ENCODE results near the gene FTH1.

Gene FTH1

GRCh38 chr11:61916737-61917333, 50.6 kb downstream of the FTH1 start:
- TF ChIP-seq, protein P1, sequence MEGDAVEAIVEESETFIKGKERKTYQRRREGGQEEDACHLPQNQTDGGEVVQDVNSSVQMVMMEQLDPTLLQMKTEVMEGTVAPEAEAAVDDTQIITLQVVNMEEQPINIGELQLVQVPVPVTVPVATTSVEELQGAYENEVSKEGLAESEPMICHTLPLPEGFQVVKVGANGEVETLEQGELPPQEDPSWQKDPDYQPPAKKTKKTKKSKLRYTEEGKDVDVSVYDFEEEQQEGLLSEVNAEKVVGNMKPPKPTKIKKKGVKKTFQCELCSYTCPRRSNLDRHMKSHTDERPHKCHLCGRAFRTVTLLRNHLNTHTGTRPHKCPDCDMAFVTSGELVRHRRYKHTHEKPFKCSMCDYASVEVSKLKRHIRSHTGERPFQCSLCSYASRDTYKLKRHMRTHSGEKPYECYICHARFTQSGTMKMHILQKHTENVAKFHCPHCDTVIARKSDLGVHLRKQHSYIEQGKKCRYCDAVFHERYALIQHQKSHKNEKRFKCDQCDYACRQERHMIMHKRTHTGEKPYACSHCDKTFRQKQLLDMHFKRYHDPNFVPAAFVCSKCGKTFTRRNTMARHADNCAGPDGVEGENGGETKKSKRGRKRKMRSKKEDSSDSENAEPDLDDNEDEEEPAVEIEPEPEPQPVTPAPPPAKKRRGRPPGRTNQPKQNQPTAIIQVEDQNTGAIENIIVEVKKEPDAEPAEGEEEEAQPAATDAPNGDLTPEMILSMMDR (IDR thresholded peaks at IDR 0.05; ENCODE audit: low read depth, low read length) = no peak
- DNase-seq (ENCODE audit: extremely low read depth, low read depth) = no peak

DNA sequence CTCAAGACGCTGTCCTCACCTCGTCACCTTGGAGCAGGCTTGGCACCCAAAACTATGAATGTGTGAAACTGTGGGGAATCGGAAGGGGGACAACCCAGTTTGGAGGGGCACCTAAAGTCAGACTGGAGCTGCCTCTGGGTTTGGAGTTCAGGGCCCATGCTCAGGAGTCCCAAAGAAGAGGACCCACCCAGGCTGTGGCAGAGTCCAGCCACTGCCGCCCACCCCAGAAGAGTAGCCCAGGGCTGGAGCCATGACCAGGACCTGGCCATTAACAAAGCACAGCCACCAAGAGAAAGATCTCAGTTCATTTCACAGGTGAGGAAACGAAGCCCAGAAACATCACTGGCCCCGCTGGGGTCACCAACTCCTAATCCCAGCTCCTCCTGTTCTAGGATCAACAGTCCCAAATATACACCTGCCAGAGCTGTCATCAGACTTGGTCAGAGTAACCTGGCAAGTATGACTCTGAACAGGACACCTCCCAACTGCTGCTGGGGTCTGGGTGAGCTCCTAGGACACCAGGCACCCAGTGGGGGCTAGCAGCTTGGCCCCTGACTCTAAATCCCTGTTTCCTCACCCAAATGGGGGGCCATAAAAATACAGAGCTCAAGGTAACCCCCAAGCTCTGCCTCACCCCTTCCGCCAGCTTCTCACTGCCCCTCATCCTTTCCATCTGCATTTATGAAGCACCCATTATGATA, 52.8 kb downstream of the FTH1 start:
- TF ChIP-seq, protein P1 (IDR thresholded peaks at IDR 0.05; ENCODE audit: low read depth, low read length) = no peak
- no peak for DNase-seq (ENCODE audit: extremely low read depth, low read depth)
